ENCODE data around the gene NELFCD. TPM values are rescaled to one million over a fixed set of nuclear protein-coding genes. Genes with fewer than 3 reads are reported as not detected.
A peak's percentile ranks its signal among the peaks of the same experiment; 100 is the strongest.

The NELFCD gene
- total and polyA plus RNA-seq, 9 of the 15 experiments (the other 6 are each of a cell fraction or from before 2014, with no cell fraction given) = 11.7 to 163 (median 96.5) TPM

- ChIA-PET POLR2A (interaction anchor here (1.4 kb wide), 1 partner anchor 19 kb away, joined by 3 read pairs; the partner anchor contains the start of gene ATP5F1E), CTCF (ENCODE audit: low intra/inter-chr PET ratio) (no interaction called here)
- Histone ChIP-seq H3K9me3 (replicated peaks; ENCODE audit: control insufficient read depth, insufficient read depth, low read depth, low read length) (no peaks in the 10 kb centered on the region), H2AFZ (ENCODE audit: low read depth, low read length) (peak overlapping the region; percentile 54; the same call in 1 of the 2 replicates), H3K27me3 (ENCODE audit: control insufficient read depth in 2 of 2, insufficient read depth in 2 of 2, low read length in 2 of 2) (no peaks in the 10 kb centered on the region), H3K9me1 (ENCODE audit: control insufficient read depth, insufficient read depth, low read length) (no peaks in the 10 kb centered on the region), H3K79me2 (ENCODE audit: control insufficient read depth, insufficient read depth, low read length) (no peaks in the 10 kb centered on the region), H4K20me1 (replicated peaks; ENCODE audit: control insufficient read depth, insufficient read depth, low read length) (no peaks in the 10 kb centered on the region), H3K4me1 (replicated peaks in 1 of 2; ENCODE audit: control insufficient read depth in 2 of 2, insufficient read depth in 2 of 2, low read length in 2 of 2) (peaks cover 78 to 88% of the 10 kb centered on the region in 2 experiments), H3K4me3 (no peak overlapping the region), H3K9ac (ENCODE audit: insufficient read depth in 1 of 2, low read depth in 2 of 2, low read length in 2 of 2) (peak overlapping the region in 1 of 2 experiments; percentile 54; a peak in 1 of 4 replicates), H3K36me3 (ENCODE audit: control insufficient read depth, insufficient read depth, low read length) (peaks cover 3% of the 10 kb centered on the region; the same call in 1 of the 3 replicates), H3K27ac (ENCODE audit: extremely low read depth, low read depth, low read length) (0 out of 3 replicates have a peak overlapping the region, but pooled peaks have one; percentile 9), H3K4me2 (ENCODE audit: insufficient read depth, low read length) (peak overlapping the region; percentile 44; the same call in 1 of the 2 replicates)
- intact Hi-C loops (cut with micrococcal nuclease) (no loop called here), in situ Hi-C loops (cut with MboI) (no loop called here)
- 71% methylated on average over 17 of the region's 17 CpGs for WGBS (ENCODE audit: insufficient coverage, low coverage, missing lambda C conversion rate)
- no TSS peak for BruUV-seq (replicated peaks)
- DNase-seq (ENCODE audit: extremely low read depth in 1 of 4, low spot score in 3 of 4) (no peak), FAIRE-seq (no peak), ATAC-seq (no peak)
- TF ChIP-seq MXI1 (IDR thresholded peaks at IDR 0.05; ENCODE audit: low read depth, low read length) (no peak), MEF2D (tag; conservative IDR thresholded peaks at IDR 0.05; ENCODE audit: low read depth) (0 out of 2 replicates have a peak, but pooled peaks have one; percentile 18), SRSF9 (IDR thresholded peaks at IDR 0.05; ENCODE audit: borderline replicate concordance, low read depth, low read length) (no peak), RUNX1 (IDR thresholded peaks at IDR 0.05; ENCODE audit: low read depth) (no peak), POLR3A (IDR thresholded peaks at IDR 0.05; ENCODE audit: borderline replicate concordance, extremely low read depth, insufficient read depth, insufficient read length) (no peak)
These were observed 32.2 kb downstream of the NELFCD start for GRCh38 chr20:59013031-59013951.
